ENCODE results near the gene ZNF691.
"Not testable (repeated sequence)": the region's sequence is repeated elsewhere in the genome, so short reads cannot be mapped to it uniquely, and the experiment has no call there.

Gene ZNF691

GRCh38 chr1:42846257-42847110, at the start of gene ZNF691:
ZNF691 (plus strand) TSS chr1:42846613; CDS start chr1:42849659, 3,046 bp downstream.
- peak; percentile 98 for DNase-seq

DNA sequence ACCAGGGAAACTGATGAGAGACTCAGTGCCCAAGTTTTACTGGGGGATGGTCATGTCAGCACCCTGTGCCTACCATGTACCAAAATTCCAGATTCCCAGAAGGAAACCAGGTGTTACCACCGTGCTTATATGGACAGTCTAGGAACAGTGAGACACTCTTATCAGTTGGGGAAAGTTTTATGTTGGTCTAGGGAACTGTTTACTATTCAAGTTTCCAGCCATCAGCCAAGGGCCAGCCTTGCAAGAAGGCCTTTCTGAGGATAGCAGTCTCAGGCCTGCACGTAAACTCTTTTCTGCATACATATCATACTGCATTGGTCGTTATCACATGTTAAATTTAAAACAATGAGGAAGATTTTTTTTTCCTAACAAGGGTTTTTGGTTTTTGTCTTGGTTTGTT, 49.0 kb upstream of the ZNF691 start:
- no peak for DNase-seq

DNA sequence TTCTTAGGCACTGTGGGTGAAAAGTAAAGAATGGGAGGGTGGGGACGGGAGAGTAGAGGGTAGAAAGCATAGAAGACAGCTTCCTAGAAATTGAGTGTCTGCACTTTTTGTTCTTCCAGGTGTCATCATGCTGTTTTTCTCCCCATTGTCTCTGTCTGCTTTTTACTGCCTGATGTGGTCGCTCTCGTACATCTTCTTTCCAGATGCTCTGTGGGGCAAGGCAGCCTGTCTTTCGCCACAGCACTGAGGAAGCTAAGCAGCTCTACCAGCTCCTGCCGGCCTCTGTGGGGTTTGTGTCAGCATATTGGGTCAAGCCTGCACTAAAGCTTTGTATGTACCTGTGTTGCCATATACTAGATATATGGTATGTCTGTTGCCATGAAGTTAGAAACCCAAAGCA, 48.4 kb upstream of the ZNF691 start:
- DNase-seq, result no peak

- no peak for DNase-seq
These were observed 44.5 kb upstream of the ZNF691 start for GRCh38 chr1:42801832-42802473.

GRCh38 chr1:42806171-42806570, 40.2 kb upstream of the ZNF691 start:
- no peak for DNase-seq

GRCh38 chr1:42806593-42806992, 39.8 kb upstream of the ZNF691 start:
- no peak for DNase-seq

GRCh38 chr1:42807056-42807668, 39.3 kb upstream of the ZNF691 start:
- peak; percentile 18 for DNase-seq

GRCh38 chr1:42814815-42815214, 31.6 kb upstream of the ZNF691 start:
- DNase-seq, result not testable (repeated sequence)

DNA sequence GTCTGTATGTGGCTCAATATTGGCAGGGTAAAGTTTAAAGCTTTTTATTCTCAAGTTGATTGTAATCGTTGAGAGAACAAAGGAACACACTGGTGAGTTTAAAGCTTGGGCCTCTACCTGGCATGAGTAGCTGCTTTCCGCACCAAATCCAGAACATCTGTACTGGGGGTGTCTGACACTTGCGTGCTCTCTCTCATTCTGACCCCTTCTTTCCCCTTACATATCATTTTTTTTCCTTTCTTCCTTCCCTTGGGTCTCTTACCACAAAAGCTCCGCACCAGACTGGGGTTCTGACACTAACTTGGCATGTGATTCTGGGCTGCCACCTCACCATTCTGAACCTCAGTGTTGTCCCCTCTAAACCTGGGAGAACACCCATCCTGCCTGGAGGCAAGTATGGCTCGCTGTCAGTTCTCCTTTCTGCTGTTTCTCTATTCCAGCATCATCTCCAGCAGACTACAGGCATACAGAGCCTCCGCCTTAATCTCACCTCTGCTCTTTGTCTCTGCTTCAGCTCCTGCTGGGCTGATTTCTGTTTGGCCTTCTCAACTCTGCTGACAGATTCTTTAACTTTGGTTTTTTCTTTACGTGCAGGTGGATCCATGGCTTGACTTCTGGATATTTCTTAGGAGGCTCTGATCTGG, 30.4 kb upstream of the ZNF691 start:
- peak; percentile 66 for DNase-seq

- DNase-seq, result peak; percentile 95
These were observed 29.6 kb upstream of the ZNF691 start, which contains the start of the genes ERMAP and SVBP for GRCh38 chr1:42816585-42817439. ERMAP (plus strand) TSS chr1:42817122; CDS start chr1:42830449, 13,327 bp downstream. SVBP (minus strand) TSS chr1:42817397; CDS start chr1:42816544, 853 bp downstream.

- no peak for DNase-seq
These were observed 29.0 kb upstream of the ZNF691 start for GRCh38 chr1:42817440-42817767.

GRCh38 chr1:42817976-42818375, 28.4 kb upstream of the ZNF691 start:
- DNase-seq, result no peak

DNA sequence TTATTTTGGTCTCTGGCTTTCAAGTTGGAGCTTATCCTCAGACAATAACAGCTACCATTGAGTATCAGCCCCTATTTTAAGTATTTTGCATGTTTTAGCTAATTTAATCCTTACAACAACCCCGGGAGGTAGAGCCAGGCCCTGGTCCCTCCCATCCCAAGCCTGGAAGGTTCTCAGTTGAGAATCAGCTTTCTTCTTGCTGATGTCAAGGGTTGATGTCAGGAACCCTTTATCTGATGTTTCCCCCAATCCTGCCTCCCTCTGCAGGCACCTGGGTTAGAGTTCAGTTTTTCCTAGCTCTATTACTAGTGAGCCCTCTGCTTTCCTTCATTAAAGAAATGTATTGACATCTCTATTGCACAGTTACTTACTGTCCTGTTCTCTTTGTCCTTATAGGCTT, 25.6 kb upstream of the ZNF691 start:
- DNase-seq, result no peak

DNA sequence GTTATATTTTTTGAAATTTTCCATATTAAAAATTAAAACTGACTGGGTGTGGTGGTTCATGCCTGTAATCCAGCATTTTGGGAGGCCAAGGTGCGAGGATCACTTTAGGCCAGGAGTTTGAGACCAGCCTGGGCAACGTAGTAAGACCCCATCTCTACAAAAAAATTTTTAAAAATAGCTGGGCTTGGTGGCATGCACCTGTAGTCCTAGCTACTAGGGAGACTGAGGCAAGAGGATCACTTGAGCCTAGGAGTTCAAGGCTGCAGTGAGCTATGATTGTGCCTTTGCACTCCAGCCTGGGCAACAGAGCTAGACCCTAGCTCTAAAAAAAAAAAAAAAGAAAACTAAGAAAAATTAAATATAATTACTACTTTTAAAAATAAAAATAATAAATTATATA, 24.7 kb upstream of the ZNF691 start:
- DNase-seq, result no peak

- DNase-seq, result peak; percentile 33
These were observed 23.5 kb upstream of the ZNF691 start for GRCh38 chr1:42822800-42823392.

DNA sequence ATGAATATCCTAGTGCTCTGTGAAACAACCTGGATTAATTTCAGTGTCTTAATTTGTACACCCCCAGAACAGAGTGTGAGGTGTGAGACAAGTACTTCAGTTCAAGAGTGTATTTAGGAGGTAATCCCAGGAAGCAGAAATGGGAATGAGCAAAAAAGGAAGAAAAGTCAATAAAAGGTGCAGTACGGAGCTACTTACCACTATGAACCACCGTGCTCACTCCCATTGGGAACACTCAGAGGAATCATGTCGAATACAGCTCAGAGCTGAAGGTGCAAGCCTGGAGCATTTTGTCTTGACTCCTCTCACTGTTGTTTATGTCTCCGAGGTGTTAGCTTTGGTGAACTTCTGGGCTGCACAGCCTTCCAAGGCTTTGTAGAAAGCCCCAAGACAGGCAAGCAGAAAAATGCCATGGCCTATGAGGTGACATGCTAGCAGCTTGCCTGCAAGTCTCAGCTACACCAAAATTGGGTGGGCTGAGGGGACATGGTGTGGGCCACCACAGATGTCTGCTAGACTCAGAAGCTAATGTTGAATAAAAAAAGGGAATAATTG, 21.9 kb upstream of the ZNF691 start:
- DNase-seq, result peak; percentile 11

DNA sequence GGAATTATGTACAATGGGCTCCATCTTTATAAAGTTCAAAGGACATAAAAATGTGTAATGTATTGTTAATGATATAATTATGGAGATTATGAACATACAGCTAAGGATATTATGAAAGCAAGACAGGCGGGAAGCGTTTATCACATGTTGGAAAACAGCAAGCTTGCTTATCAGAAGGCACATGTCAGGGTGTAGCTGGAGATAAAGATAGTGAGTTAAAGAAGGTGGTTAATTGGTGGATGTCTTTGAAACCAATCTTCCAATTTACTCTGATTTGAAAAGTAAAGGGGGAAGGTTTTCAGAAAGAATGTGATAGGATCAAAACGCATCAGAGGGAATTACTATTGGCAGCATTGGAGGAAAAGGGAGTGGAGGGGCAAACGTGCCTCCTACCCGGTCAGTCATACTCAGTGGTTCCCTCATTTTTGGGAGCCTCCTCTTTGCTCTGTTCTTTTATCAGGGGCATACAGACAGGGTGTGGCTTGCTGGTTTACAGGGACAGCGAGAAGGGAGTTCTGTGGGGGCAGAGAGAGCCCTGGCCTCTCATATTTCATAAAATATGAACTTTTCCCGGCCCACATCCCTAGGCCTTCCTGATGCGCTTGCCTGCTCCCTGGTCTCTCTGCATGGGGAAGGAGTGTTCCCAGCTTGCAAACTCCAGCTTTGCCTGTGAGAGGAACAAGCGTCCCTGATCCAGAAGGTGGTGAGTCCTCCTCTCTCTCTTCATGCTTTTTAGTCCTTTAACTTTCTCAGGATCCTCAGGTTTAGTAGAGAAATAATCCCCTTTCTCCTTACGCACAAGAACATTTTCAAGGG, 21.2 kb upstream of the ZNF691 start:
- DNase-seq, result no peak

GRCh38 chr1:42830631-42831030, 15.8 kb upstream of the ZNF691 start:
- no peak for DNase-seq

- DNase-seq, result no peak
These were observed 15.1 kb upstream of the ZNF691 start for GRCh38 chr1:42831273-42831672.

DNA sequence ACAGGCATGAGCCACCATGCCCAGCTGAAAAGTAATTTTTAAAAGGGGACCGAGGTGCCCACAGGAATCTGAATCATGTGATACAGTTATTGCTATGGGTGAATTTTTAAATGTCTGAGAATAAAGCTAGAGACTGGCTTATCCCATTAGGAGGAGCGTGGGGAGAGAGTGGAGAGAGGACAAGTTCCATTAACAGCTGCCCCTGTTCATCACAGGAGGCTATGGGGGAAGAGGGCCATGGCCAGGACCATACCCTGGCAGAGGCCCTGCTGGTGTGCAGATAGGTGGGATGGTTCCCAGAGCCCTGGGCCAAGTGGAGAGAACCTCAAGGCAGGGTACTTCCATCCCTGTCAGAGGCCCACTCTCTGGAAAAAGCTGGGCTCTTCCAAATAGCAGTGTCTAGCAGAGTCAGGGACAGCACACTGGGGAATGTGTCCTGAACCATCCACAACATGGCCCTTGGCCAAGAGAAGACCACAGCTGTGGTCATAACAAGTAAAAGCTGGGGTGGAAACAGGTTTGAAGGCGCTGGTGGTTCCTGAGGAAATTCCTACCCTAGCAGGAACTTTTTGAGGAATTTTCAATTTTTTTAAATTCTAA, 13.7 kb upstream of the ZNF691 start:
- DNase-seq, result no peak

Data from DMS53 (cell line).